ENCODE results near the gene OTUD3. TPM values are rescaled to one million over a fixed set of nuclear protein-coding genes. Genes with fewer than 3 reads are reported as not detected.

OTUD3 gene
- total and polyA plus RNA-seq, 2 of the 13 experiments (the other 11 are each of a cell fraction or from before 2014, with no cell fraction given): 5.2 to 7.5 TPM

DNA sequence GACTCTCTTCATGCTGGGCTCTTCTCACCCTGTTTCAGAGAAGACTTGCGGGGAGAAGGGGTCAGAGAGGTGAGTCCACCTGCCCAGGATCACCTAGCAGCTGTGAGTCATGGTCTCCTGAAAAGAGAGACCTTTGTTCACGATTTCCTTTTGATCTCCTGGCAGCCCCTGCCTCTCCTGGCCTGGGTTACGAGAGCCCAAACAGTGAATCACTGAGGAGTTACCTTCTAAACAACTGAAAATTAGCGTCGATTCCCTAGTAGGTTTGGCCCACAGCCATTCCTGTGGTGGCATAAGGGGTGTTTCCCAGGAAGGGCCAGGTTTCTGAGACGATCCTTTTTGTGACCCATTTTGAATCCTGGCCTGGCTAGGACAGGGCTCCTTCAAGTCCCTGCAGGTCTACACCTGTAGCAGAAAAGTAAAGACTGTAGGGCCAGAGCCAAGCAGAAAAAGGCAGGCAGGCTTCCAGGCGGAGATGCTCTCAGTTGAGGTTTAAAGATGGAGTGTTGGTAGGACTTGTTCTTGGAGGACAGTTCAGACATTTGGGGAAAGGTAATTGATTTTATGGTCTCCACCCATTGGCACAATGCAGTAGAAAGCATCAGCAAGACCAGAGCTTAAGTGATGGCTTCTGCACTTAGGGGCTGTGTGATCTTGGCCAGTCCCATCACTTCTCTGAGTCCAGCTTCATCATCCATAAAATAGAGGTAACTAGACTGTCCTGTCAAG lies 43.3 kb downstream of the OTUD3 start (continued):
- no peak for TF ChIP-seq CEBPZ (IDR thresholded peaks at IDR 0.05; ENCODE audit: low read length)
- TF ChIP-seq GPN1 (CRISPR knock-in tag; IDR thresholded peaks at IDR 0.05; ENCODE audit: borderline replicate concordance): no peak
- no peak for TF ChIP-seq ZNF30 (CRISPR knock-in tag; IDR thresholded peaks at IDR 0.05)
- no peak for TF ChIP-seq BCLAF1 (IDR thresholded peaks at IDR 0.05)
- TF ChIP-seq, protein P1, sequence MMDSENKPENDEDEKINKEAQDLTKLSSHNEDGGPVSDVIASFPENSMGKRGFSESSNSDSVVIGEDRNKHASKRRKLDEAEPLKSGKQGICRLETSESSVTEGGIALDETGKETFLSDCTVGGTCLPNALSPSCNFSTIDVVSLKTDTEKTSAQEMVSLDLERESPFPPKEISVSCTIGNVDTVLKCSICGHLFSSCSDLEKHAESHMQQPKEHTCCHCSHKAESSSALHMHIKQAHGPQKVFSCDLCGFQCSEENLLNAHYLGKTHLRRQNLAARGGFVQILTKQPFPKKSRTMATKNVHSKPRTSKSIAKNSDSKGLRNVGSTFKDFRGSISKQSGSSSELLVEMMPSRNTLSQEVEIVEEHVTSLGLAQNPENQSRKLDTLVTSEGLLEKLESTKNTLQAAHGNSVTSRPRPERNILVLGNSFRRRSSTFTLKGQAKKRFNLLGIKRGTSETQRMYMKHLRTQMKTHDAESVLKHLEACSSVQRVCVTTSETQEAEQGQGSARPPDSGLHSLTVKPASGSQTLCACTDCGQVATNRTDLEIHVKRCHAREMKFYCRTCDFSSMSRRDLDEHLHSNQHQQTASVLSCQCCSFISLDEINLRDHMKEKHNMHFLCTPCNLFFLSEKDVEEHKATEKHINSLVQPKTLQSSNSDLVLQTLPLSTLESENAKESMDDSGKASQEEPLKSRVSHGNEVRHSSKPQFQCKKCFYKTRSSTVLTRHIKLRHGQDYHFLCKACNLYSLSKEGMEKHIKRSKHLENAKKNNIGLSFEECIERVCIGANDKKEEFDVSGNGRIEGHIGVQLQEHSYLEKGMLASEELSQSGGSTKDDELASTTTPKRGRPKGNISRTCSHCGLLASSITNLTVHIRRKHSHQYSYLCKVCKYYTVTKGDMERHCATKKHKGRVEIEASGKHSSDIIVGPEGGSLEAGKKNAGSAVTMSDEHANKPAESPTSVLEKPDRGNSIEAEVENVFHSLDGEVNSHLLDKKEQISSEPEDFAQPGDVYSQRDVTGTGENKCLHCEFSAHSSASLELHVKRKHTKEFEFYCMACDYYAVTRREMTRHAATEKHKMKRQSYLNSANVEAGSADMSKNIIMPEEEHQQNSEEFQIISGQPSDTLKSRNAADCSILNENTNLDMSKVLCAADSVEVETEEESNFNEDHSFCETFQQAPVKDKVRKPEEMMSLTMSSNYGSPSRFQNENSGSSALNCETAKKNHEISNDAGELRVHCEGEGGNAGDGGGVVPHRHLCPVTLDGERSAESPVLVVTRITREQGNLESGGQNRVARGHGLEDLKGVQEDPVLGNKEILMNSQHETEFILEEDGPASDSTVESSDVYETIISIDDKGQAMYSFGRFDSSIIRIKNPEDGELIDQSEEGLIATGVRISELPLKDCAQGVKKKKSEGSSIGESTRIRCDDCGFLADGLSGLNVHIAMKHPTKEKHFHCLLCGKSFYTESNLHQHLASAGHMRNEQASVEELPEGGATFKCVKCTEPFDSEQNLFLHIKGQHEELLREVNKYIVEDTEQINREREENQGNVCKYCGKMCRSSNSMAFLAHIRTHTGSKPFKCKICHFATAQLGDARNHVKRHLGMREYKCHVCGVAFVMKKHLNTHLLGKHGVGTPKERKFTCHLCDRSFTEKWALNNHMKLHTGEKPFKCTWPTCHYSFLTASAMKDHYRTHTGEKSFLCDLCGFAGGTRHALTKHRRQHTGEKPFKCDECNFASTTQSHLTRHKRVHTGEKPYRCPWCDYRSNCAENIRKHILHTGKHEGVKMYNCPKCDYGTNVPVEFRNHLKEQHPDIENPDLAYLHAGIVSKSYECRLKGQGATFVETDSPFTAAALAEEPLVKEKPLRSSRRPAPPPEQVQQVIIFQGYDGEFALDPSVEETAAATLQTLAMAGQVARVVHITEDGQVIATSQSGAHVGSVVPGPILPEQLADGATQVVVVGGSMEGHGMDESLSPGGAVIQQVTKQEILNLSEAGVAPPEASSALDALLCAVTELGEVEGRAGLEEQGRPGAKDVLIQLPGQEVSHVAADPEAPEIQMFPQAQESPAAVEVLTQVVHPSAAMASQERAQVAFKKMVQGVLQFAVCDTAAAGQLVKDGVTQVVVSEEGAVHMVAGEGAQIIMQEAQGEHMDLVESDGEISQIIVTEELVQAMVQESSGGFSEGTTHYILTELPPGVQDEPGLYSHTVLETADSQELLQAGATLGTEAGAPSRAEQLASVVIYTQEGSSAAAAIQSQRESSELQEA (CRISPR knock-in tag; IDR thresholded peaks at IDR 0.05; ENCODE audit: not compliant biosample characterization): no peak
- TF ChIP-seq THYN1 (CRISPR knock-in tag; IDR thresholded peaks at IDR 0.05; ENCODE audit: borderline replicate concordance, low read depth): no peak
- no peak for TF ChIP-seq ZZZ3 (CRISPR knock-in tag; IDR thresholded peaks at IDR 0.05; ENCODE audit: borderline replicate concordance)
- TF ChIP-seq AFF4 (CRISPR knock-in tag; IDR thresholded peaks at IDR 0.05): no peak
- TF ChIP-seq HES4 (CRISPR knock-in tag; IDR thresholded peaks at IDR 0.05; ENCODE audit: borderline replicate concordance): no peak
